GM10248 (cell line): ENCODE data around the gene SCFD2.

Experiments
- CTCF ChIA-PET: fragments of 300-600 bp; sonication (Branson Sonifier 250); formaldehyde crosslinking; extraction: SDS; loops from one replicate; lab custom pipeline; 2021; ENCODE audit warnings: antibody characterized with exemption; lab: Yijun Ruan, JAX
- POLR2A ChIA-PET: fragments of 350-650 bp; sonication (Branson Sonifier 250); formaldehyde crosslinking; extraction: SDS; loops from one replicate; lab custom pipeline; 2020; ENCODE audit warnings: antibody characterized with exemption; lab: Yijun Ruan, JAX
- DNase-seq: peaks from one replicate; pipeline ENCODE4 v3.0.0; 2012; ENCODE audit errors: extremely low spot score
- CTCF ChIP-seq: IDR thresholded peaks from 2 replicates; pipeline ENCODE4 v1.5.1; 2012; ENCODE audit warnings: mild to moderate bottlenecking, low read depth; ENCODE audit errors: extremely low read depth, missing control alignments, control extremely low read depth

Gene SCFD2

GRCh38 chr4:53168228-53168627 lies 197.6 kb downstream of the SCFD2 start:
- POLR2A ChIA-PET, result no interaction called here
- no peak for TF ChIP-seq CTCF
- DNase-seq, result no peak
- CTCF ChIA-PET, result interaction anchor here (0.7 to 1.4 kb wide), 3 partner anchors 11 to 20 kb away, joined by 3 read pairs; no protein-coding TSS in a partner anchor

- TF ChIP-seq CTCF, result no peak
- no peak for DNase-seq
- ChIA-PET CTCF (interaction anchor here (1.8 kb wide), 1 partner anchor 12 kb away, joined by 10 read pairs; no protein-coding TSS in a partner anchor), POLR2A (no interaction called here)
Observed at GRCh38 chr4:53162969-53163368, 202.9 kb downstream of the SCFD2 start.

GRCh38 chr4:53161787-53162433 lies 204.0 kb downstream of the SCFD2 start:
- no peak for TF ChIP-seq CTCF
- ChIA-PET POLR2A (interaction anchor here (0.6 kb wide), 1 partner anchor 420 kb away, joined by 4 read pairs; no protein-coding TSS in a partner anchor), CTCF (interaction anchor here (1.3 to 1.8 kb wide), 2 partner anchors 9 to 11 kb away, joined by 3 to 10 read pairs; no protein-coding TSS in a partner anchor)
- DNase-seq, result no peak

- ChIA-PET POLR2A (no interaction called here), CTCF (interaction anchor here (1.3 kb wide), 1 partner anchor 9 kb away, joined by 3 read pairs; no protein-coding TSS in a partner anchor)
- no peak for TF ChIP-seq CTCF
- no peak for DNase-seq
Observed at GRCh38 chr4:53161051-53161786, 204.6 kb downstream of the SCFD2 start.

- ChIA-PET POLR2A (no interaction called here), CTCF (interaction anchor here (1.1 to 1.7 kb wide), 3 partner anchors 9 to 14 kb away, joined by 3 to 5 read pairs (median 3); no protein-coding TSS in a partner anchor)
- no peak for DNase-seq
- TF ChIP-seq CTCF, result no peak
Observed at GRCh38 chr4:53156896-53157295, 209.0 kb downstream of the SCFD2 start.

- POLR2A ChIA-PET, result no interaction called here
- TF ChIP-seq CTCF, result no peak
- DNase-seq, result no peak
- CTCF ChIA-PET, result interaction anchor here (1.3 to 2.9 kb wide), 2 partner anchors 10 kb away, joined by 5 to 10 read pairs; no protein-coding TSS in a partner anchor
Observed at GRCh38 chr4:53152467-53152866, 213.4 kb downstream of the SCFD2 start.
